Stimulated activated CD8-positive, alpha-beta memory T cell treated with anti-CD3 and anti-CD28 coated beads, Interleukin-4, amount 100 ng/mL, for 24 hours (primary cell): ENCODE measurements around the gene PXDC1.

Experiments
- DNase-seq: peaks from one replicate; pipeline ENCODE4 v3.0.0-alpha.2; 2020; ENCODE audit warnings: low read depth

PXDC1 gene, protein sequence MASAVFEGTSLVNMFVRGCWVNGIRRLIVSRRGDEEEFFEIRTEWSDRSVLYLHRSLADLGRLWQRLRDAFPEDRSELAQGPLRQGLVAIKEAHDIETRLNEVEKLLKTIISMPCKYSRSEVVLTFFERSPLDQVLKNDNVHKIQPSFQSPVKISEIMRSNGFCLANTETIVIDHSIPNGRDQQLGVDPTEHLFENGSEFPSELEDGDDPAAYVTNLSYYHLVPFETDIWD

DNA sequence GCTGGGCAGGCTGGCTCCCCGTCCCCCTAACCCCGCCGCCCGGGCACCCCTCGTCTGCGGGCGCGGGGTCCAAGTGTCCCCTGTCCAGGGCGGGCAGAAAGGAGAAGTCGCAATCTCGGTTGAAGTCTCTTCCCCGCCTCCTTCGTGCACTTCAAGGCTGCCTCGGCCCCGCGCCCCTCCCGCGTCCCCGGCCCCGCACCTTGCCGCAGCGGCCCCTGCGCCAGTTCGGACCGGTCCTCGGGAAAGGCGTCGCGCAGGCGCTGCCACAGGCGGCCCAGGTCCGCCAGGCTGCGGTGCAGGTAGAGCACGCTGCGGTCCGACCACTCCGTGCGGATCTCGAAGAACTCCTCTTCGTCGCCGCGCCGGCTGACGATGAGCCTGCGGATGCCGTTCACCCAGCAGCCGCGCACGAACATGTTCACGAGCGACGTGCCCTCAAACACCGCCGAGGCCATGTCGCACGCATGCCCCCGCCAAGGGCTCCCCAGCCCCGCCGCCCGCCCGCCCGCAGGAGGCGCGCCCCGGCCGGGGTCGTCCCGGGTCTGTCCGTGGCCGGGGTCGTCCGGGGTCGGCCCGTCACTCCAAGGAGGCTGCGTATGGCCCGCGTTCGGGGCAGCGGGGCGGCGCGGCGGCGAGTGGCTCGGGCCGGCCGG is at the start of gene PXDC1:
Gene PXDC1, minus strand, starts transcription at position 637 of the 653 bp plus-strand sequence. Its CDS starts 182 bp downstream, at position 455.
- no peak for DNase-seq

DNA sequence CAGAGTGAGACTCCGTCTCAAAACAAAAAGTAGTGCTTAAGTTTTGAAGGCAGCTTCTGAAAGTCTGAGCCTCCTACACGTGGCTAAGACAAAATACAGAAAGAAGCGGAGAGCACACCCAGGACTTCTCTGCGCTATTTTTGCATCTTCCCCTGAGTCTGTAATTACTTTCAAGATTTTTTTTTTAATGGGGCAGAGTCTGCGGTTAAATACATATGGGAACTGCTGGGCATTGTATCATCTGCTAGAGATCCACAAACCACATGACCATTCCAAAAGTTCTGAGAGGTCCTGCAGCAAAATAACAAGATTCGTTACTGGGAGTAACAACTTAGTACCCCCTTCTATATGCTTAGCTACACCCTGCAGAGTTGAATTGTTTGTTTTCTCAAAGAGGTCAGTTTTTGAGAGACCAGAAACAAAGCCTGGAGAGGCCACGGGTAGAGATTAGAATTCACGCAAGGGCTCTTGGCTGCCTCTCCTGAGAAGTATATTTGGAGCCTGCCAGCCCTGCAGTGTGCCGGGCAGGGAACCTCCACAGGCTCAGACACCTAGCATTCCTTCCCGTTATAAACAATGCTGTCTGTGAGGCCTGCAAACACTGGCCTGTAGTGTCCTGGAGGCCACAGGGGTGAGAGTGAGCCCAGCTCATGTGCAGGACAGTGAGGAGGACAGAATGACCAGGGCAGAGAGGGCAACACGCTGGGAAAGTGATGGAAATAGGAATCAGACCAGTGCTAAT is 49.5 kb upstream of the PXDC1 start:
- no peak for DNase-seq

DNA sequence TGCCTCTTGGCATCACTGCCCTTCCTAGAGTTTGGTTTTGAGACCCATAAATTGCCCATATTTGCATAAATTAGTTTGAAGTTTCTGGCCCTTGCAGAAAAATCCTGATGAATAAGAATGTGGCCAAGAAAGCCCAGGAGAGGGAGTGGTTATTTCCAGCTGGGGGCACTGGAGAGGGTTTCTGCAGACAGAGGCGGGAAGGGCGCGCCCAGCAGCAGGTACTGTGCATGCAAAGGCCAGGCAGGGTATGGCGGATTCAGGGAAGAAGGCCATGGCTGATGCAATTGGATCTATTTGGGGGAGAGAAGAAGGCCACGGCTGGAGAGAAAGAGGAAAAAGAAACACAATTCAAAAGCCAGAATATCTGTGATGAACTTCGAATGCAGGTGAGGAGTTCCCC is 48.2 kb upstream of the PXDC1 start:
- no peak for DNase-seq

DNA sequence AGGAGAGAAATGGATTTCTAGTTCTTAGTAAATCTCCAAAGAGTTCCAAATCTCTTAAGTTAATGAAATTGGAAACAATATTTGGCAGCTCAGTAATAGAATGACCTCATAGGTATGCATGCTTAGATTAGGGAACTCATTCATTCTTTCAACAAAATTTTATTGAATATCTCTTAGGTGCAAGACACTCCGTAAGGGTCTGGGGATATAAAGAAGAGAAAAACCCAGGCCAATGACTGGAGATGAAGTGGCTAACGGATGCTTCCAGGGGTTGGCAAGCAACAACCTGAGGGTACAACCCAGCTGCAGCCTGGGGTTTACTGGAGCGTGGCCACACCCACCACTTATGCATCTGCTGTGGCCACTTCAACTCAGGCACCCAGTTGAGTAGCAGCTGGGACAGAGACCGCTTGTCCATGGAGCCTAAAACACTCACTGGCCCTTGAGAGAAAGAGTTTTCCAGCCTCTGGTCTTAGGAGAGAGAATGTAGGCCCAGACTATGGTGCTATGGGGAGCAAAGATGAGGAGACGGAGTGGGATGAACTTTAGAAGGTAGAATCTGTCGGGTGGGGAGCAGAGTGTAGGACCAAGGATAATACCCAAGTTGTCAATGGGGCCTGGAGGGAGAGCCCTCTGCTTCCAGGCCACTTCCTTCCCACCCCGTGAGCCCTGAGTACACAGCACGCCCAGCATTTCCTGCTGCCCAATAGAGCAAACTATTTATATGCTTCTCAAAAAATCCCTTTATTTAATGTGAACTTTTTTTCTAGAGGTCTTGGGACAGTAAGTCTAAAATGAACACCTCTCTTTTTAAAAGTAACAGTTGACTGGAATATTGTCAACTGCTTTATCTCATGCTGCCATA is 46.8 kb upstream of the PXDC1 start:
- DNase-seq, result no peak

DNA sequence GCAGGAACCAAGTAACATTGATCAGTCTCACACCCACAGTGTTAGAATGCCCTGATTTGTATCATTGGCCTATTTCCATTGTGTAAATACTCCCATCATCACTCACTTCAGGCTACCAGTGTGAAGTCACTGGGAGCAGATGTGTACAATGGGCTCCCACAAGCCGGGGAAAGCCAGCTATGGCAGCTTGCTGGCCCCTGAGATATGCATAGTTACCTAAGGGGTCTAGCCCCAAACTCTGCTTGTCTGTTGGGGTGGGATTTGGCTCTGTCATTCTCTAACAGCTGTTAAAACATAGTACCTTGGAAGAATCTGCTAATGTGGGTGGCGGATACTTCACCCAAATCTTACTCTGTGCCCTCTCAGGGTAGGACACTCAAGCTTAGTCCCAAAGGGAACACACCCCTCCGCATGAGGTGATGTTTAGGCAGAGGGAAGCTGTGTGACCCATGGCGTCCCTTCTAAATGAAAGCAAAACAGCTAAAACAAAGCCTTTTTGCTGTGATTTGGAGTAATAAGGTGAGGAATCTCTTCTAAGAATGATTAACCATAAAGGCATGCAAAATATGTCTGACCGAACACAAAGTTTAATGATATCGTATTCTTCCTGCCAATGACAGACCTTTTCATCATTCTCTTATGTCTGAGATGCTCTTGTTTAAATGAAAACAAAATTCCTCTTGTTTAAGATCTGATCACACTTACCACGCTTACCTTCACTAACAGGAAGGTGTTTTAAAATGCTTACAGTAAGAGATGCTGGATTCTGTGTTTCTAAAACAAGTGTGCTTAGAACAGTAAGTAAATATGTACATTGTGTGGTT is 45.9 kb upstream of the PXDC1 start:
- DNase-seq, result no peak

DNA sequence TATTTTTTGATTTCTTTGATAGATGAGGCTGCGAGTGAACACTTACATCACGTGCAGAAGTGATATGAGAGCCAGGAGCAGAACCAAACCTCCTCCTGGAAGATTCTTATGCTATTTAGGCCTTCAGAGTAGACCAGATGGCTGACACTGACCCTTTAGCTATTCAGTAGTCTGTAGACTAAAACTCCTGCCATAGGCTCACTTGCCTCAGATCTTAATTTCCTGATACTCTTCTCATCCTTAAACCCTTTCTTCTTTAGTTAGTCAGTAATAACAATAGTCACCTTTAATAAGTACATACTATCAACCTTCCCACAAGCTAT is 45.2 kb upstream of the PXDC1 start:
- no peak for DNase-seq

DNA sequence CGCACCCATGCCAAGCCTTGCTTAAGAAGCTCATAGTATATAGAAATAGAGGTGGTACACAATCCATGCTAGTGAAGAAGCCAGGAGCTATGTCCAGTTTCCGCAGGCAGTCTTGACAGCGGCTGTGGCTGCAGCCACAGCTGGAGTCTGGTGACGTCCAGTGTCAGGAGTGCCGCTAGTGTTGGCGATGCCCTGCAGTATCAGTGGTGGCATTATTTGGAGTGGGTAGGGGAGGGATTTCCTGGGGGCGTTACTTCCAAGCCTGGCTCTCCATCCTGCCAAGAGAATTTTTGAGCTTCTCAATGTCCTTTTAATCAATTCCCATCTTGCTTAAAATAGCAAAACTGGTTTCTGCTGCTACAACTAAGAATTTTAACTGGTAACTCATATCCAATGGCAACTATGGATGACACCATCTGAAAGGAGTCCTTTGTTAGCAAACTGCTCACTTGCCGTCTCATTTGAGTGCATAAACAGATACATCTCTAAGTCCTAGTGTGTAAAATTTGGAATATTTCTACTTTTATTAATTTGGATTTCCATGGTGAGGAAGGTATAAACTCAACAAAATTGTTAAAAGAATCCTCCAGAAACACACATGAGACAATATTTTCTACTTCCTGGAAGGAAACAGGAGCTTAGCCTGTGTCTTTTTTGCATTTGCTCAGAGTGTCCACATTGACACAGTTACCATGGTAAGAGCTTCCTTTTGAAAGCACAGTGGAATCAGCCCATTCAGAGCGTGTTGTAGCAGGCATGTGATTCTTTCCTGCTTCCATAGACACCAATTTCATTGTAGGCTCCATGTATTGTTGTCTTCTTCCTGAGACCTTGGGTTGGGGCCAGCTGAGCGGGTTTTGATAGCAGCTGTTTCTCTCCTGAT is 44.6 kb upstream of the PXDC1 start:
- DNase-seq, result no peak

DNA sequence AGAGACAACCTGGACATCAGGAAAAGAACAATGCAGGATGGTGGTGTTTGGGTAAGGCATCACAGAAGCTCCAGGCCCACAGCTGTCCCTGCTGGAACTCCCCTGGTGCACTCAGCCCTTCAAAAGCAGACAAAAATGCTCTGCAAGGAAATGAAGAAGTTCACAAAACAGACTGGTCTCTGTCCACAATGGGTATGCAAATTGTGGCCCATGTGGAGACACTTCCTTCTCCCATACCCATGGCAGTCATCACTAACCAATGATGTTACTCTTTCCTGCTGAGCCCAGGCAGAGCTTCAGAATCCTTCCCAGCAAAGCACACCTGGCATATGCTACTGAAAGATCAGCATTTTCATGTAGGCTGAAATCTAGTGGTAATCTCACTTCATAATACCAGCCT is 42.6 kb upstream of the PXDC1 start:
- DNase-seq, result no peak

DNA sequence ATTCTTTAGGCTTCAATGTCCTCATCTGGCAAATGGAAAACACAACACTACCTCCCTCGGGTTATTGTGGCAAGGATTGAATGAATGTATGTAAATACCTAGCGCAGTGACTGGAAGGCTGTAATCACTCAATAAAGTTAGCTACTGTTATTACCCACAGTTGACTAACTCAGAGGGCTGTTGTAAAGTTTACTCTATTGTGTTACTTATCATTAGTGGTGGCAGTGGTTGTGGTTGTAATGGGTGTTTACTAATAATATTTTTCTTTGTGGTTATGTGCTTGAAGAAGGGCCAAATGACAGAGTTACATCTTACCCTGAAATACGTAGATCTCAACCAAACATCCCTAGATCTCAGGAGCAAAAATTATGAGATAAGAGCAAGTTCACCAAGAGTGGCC is 42.0 kb upstream of the PXDC1 start:
- no peak for DNase-seq

DNA sequence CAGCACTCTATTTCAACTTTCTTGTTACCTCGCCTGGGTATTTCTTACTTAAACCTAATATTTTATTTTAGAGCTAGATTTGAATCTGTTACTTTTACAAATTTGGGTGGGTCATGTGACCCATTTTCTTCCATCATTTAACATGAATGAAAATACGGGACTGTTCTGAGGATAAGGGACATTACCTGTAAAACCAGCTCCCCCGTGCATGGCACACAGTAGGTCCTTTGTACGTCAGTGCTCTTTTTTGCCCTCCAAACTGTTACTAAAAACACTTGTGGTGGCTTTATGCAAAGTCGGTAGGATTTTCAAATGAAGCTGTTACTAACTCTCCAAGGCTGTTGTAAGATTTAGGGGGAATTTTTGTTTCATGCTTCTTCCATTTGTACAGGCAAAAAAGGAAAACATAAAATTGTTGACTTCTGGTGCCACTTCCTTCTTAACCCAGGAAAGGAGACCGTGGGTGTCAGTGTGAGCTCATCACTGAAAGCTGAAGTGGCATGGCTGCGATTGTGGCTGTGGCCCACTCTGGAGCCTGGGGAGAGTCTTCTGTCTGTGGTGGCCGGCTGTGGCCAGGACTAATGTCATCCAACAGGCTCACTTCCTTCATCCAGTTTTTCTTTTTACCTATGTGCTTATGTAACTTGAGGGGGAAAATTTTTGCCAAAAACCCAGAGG is 40.2 kb upstream of the PXDC1 start:
- no peak for DNase-seq

DNA sequence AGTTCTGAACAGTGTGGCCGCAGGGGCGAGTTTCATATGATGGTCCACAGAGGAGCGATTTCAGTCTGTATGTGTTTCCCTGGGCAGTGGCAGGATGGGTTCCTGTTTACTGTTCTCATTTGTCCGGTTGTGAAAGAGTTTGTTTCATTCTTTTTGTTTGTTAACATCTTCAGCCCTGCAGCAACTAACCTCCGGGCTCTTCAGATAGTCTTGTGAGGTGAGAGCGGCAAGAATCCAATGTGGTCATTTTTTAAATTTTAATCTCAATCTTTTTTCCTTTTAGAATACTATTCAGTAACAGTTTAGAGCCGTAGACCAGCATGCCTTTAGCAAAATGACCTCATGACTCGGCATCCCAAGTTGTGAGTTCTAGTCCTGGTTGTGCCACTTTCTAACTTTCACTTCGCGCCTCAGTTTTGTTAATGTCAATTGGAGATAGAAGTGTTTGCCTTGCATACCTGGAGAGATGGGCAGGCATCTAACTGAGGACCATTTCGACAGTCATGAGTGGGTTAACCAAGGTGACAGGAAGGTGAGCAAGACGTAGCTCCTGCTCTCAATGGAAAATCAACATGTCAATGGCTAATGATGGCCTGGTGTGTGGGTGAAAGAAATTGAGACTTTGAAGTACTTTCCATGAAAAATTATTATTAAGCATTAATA is 38.5 kb upstream of the PXDC1 start:
- no peak for DNase-seq

DNA sequence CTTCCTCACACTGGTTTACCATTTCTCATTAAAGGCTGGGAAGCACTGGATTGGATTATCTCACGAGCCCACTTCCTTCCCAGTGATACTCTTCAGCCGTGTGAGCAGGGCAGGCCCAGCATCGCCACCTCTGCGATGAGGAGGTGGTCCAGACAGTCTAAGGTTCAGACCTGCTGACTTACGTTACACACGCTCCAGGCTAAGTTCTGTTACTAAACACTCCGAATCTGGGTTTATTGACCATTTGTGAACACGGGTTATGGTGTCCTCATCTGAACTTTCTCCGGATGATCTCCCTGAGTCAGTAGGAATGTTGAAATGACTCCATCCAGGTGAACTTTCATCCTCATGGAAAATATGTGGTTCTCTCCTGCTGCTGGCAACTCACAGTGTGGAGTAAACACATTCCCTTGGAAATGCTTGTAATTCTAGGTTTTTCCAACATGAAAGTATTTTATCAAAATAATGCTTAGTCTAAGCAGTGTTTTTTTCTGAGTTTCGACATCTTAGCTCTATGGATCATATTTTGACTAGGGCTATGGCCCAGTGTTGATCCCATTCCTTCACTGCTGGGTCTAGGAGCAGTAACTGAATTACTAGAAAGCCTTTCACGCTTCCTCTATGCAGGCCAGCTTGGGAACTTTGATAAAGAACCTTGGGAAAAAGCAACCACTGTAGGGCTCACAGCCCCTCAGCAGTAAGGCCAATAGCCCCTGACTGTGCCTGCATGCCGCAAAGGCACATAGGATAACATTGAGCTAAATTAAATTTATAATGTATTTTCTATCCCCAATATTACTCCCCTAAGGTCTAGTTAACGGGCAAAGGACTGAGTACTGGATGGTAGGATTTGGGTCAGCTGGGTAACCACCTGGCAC is 37.7 kb upstream of the PXDC1 start:
- no peak for DNase-seq

DNA sequence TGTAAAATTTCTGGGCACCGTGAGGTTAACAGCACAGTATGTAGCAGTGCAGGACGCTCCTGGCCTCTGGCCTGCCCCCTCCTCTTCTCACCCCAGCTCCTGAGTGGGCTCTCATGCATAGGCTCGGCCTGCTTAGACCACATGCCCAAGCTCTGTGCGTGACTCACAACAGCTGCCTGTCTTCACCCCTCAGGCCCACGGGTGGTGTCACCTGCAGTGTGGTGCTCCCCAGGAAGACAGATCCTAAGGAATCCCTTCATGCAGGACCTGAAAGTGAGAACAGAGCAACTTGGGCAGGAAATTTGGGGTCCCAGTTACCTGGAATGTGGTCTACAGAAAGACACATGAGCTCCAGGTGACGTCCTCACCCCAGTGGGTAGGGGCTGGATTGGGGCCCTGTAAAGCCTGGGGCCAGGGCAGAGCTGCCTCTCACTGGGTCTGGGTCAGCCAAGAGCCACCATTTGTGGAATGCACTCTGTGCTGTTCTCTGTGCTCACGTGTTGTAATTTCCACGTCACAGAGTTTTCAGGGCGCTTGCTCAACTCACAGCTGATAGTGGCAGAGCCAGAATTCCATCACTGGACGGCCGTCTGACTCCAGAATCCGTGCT is 37.0 kb upstream of the PXDC1 start:
- no peak for DNase-seq

DNA sequence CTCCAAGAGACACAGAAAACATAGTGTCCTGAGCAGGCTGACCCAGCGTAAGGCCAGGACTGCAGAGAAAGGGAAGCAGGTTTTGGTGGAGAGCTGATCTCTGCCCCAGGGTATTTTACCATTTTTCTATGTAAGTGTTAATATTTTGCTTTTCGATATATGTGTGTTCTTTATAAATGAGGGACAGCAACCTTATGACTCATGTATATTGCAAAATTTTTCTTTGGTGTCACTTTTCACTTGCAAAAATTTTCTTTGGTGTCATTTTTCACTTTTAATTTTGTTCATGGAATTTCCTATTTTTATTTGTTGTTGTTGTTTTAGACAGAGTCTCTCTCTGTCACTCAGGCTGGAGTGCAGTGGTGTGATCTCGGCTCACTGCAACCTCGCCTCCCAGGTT is 34.6 kb upstream of the PXDC1 start:
- DNase-seq, result no peak

DNA sequence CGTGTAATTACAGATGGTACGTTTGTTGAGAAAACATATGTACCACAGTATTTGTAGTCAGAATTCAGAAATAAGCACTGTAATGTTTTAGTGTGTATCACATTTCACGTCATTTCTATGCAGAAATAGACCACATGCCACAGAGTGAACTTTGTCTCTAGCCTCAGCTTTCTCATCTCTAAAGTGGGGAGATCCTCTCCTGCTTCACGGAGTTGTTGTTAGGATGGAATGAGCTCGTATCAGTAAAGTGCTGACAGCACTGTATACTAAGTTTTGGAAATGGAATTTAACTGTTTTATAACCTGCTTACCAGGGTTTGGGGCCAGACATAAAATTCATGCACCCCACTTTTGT is 34.2 kb upstream of the PXDC1 start:
- DNase-seq, result no peak

DNA sequence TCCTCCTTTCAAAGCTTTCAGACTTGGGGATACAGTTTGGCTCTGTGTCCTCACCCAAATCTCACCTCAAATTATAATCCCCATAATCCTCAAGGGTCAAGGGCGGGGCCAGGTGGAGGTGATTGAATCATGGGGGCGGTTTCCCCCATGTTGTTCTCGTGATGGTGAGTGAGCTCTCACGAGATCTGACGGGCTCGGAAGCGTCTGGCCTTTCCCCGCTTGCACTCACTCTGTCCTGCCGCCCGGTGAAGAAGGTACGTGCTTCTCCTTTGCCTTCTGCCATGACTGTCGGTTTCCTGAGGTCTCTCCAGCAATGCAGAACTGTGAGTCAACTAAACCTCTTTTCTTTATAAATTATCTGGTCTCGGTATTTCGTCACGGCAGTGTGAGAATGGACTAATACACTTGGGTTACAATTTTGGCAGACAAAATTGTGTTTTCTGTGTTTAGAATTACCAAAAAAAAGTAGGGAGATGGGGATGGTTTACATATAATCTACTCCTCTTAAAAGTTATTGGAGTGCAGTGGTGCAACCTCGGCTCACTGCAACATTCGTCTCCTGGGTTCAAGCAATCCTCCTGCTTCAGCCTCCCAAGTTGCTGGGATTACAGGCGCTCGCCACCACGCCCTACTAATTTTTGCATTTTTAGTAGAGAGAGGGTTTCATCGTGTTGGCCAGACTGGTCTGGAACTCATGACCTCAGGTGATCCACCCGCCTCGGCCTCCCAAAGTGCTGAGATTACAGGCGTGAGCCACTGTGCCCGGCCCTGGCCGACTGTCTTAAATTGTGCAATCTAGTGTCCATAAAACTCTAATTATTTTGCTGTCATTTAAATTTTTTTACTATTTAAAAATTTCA is 33.6 kb upstream of the PXDC1 start:
- DNase-seq, result no peak

DNA sequence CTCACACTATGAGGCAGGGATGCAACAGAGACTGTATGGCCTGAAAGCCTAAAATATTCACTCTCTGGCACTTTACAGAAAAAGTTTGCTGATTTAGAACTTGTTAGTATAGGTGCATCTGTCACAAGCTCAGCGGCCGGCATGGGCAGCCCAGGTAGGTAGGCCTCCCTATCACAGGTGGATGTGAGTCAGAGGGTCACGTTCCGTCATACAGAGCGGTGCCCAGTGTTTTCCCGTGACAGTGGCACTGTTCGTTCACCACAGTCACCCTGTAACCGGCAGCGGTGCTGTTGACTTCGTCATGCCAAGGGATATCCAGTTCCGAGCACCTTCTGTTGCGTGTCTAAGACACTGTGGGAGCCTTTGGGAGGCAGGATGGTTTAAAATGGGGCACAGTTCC is 32.9 kb upstream of the PXDC1 start:
- DNase-seq, result no peak
